ENCODE data around the gene ABI3BP.

Gene ABI3BP

GRCh38 chr3:100868894-100869293 is 124.3 kb downstream of the ABI3BP start:
- H3K27me3 Mint-ChIP-seq: peaks cover 24% of the 10 kb centered on the region
- no peak overlapping the region for H3K4me3 Mint-ChIP-seq
- ATAC-seq (no peak), DNase-seq (no peak)
- H3K27ac Mint-ChIP-seq: no peak overlapping the region
- no peaks in the 10 kb centered on the region for H3K4me1 Mint-ChIP-seq
- no peaks in the 10 kb centered on the region for H3K36me3 Mint-ChIP-seq (ENCODE audit: low read depth)
- H3K9me3 Mint-ChIP-seq: no peaks in the 10 kb centered on the region

GRCh38 chr3:100868096-100868495 is 125.1 kb downstream of the ABI3BP start:
- DNase-seq: no peak
- Mint-ChIP-seq H3K4me1 (no peaks in the 10 kb centered on the region), H3K9me3 (no peaks in the 10 kb centered on the region), H3K4me3 (no peak overlapping the region), H3K36me3 (ENCODE audit: low read depth) (no peaks in the 10 kb centered on the region), H3K27ac (no peak overlapping the region), H3K27me3 (peaks cover 27% of the 10 kb centered on the region)
- ATAC-seq: no peak

GRCh38 chr3:100865442-100865841 is 127.8 kb downstream of the ABI3BP start:
- no peak for ATAC-seq
- Mint-ChIP-seq H3K27me3 (peaks cover 25% of the 10 kb centered on the region), H3K9me3 (no peaks in the 10 kb centered on the region), H3K27ac (no peak overlapping the region), H3K4me1 (no peaks in the 10 kb centered on the region), H3K4me3 (no peak overlapping the region), H3K36me3 (ENCODE audit: low read depth) (no peaks in the 10 kb centered on the region)
- no peak for DNase-seq

- no peak for ATAC-seq
- no peaks in the 10 kb centered on the region for H3K36me3 Mint-ChIP-seq (ENCODE audit: low read depth)
- no peak overlapping the region for H3K4me3 Mint-ChIP-seq
- H3K27ac Mint-ChIP-seq: no peak overlapping the region
- H3K9me3 Mint-ChIP-seq: no peaks in the 10 kb centered on the region
- peaks cover 17% of the 10 kb centered on the region for H3K27me3 Mint-ChIP-seq
- H3K4me1 Mint-ChIP-seq: no peaks in the 10 kb centered on the region
- DNase-seq: no peak
Measured at GRCh38 chr3:100864471-100865250, 128.6 kb downstream of the ABI3BP start.

GRCh38 chr3:100857863-100858262 is 135.4 kb downstream of the ABI3BP start:
- Mint-ChIP-seq H3K4me1 (no peaks in the 10 kb centered on the region), H3K27me3 (peaks cover 2% of the 10 kb centered on the region), H3K36me3 (ENCODE audit: low read depth) (no peaks in the 10 kb centered on the region), H3K4me3 (no peak overlapping the region), H3K27ac (no peak overlapping the region), H3K9me3 (no peaks in the 10 kb centered on the region)
- ATAC-seq (no peak), DNase-seq (no peak)

- H3K27me3 Mint-ChIP-seq: peaks cover 2% of the 10 kb centered on the region
- no peak overlapping the region for H3K27ac Mint-ChIP-seq
- H3K4me1 Mint-ChIP-seq: no peaks in the 10 kb centered on the region
- H3K4me3 Mint-ChIP-seq: no peak overlapping the region
- no peak for DNase-seq
- no peaks in the 10 kb centered on the region for H3K36me3 Mint-ChIP-seq (ENCODE audit: low read depth)
- no peaks in the 10 kb centered on the region for H3K9me3 Mint-ChIP-seq
- no peak for ATAC-seq
Measured at GRCh38 chr3:100856821-100857220, 136.4 kb downstream of the ABI3BP start.

GRCh38 chr3:100852840-100853239 is 140.4 kb downstream of the ABI3BP start:
- DNase-seq: no peak
- no peaks in the 10 kb centered on the region for H3K27me3 Mint-ChIP-seq
- no peak overlapping the region for H3K4me3 Mint-ChIP-seq
- H3K36me3 Mint-ChIP-seq (ENCODE audit: low read depth): no peaks in the 10 kb centered on the region
- H3K4me1 Mint-ChIP-seq: no peaks in the 10 kb centered on the region
- H3K27ac Mint-ChIP-seq: no peak overlapping the region
- H3K9me3 Mint-ChIP-seq: no peaks in the 10 kb centered on the region
- no peak for ATAC-seq

- H3K36me3 Mint-ChIP-seq (ENCODE audit: low read depth): no peaks in the 10 kb centered on the region
- DNase-seq: no peak
- H3K9me3 Mint-ChIP-seq: no peaks in the 10 kb centered on the region
- ATAC-seq: no peak
- no peaks in the 10 kb centered on the region for H3K27me3 Mint-ChIP-seq
- H3K4me1 Mint-ChIP-seq: no peaks in the 10 kb centered on the region
- no peak overlapping the region for H3K27ac Mint-ChIP-seq
- H3K4me3 Mint-ChIP-seq: no peak overlapping the region
Measured at GRCh38 chr3:100850701-100851100, 142.5 kb downstream of the ABI3BP start.

- no peaks in the 10 kb centered on the region for H3K4me1 Mint-ChIP-seq
- H3K27me3 Mint-ChIP-seq: no peaks in the 10 kb centered on the region
- H3K27ac Mint-ChIP-seq: no peak overlapping the region
- no peak for ATAC-seq
- DNase-seq: no peak
- H3K4me3 Mint-ChIP-seq: no peak overlapping the region
- H3K36me3 Mint-ChIP-seq (ENCODE audit: low read depth): no peaks in the 10 kb centered on the region
- H3K9me3 Mint-ChIP-seq: no peaks in the 10 kb centered on the region
Measured at GRCh38 chr3:100850156-100850555, 143.1 kb downstream of the ABI3BP start.

GRCh38 chr3:100844063-100844936 is 148.9 kb downstream of the ABI3BP start:
- Mint-ChIP-seq H3K27ac (no peak overlapping the region), H3K4me1 (no peaks in the 10 kb centered on the region), H3K4me3 (no peak overlapping the region), H3K36me3 (ENCODE audit: low read depth) (no peaks in the 10 kb centered on the region), H3K9me3 (no peaks in the 10 kb centered on the region), H3K27me3 (peaks cover 9% of the 10 kb centered on the region)
- ATAC-seq (no peak), DNase-seq (no peak)

- ATAC-seq: no peak
- peaks cover 22% of the 10 kb centered on the region for H3K27me3 Mint-ChIP-seq
Measured at GRCh38 chr3:100838157-100838556, 155.1 kb downstream of the ABI3BP start.

GRCh38 chr3:100836661-100837060 is 156.6 kb downstream of the ABI3BP start:
- Mint-ChIP-seq H3K36me3 (ENCODE audit: low read depth) (no peaks in the 10 kb centered on the region), H3K27ac (no peak overlapping the region), H3K4me1 (no peaks in the 10 kb centered on the region), H3K27me3 (peaks cover 22% of the 10 kb centered on the region), H3K9me3 (no peaks in the 10 kb centered on the region), H3K4me3 (no peak overlapping the region)
- ATAC-seq (no peak), DNase-seq (no peak)

More at GRCh38 chr3:100838157-100838556, 155.1 kb downstream of the ABI3BP start:
- Mint-ChIP-seq H3K36me3 (ENCODE audit: low read depth) (no peaks in the 10 kb centered on the region), H3K27ac (no peak overlapping the region), H3K4me3 (no peak overlapping the region), H3K9me3 (no peaks in the 10 kb centered on the region), H3K4me1 (no peaks in the 10 kb centered on the region)
- no peak for DNase-seq

- Mint-ChIP-seq H3K4me3 (no peak overlapping the region), H3K27me3 (peaks cover 14% of the 10 kb centered on the region), H3K27ac (no peak overlapping the region), H3K9me3 (no peaks in the 10 kb centered on the region), H3K4me1 (no peaks in the 10 kb centered on the region), H3K36me3 (ENCODE audit: low read depth) (no peaks in the 10 kb centered on the region)
- DNase-seq (no peak), ATAC-seq (no peak)
Measured at GRCh38 chr3:100834332-100834731, 158.9 kb downstream of the ABI3BP start.

- H3K36me3 Mint-ChIP-seq (ENCODE audit: low read depth): no peaks in the 10 kb centered on the region
- no peak overlapping the region for H3K4me3 Mint-ChIP-seq
- DNase-seq (no peak), ATAC-seq (no peak)
- H3K27ac Mint-ChIP-seq: no peak overlapping the region
- no peaks in the 10 kb centered on the region for H3K9me3 Mint-ChIP-seq
- H3K27me3 Mint-ChIP-seq: peaks cover 16% of the 10 kb centered on the region
- no peaks in the 10 kb centered on the region for H3K4me1 Mint-ChIP-seq
Measured at GRCh38 chr3:100833483-100833882, 159.7 kb downstream of the ABI3BP start.

GRCh38 chr3:100831629-100832028 is 161.6 kb downstream of the ABI3BP start:
- DNase-seq (no peak), ATAC-seq (no peak)
- Mint-ChIP-seq H3K4me3 (no peak overlapping the region), H3K9me3 (no peaks in the 10 kb centered on the region), H3K36me3 (ENCODE audit: low read depth) (no peaks in the 10 kb centered on the region), H3K4me1 (no peaks in the 10 kb centered on the region), H3K27ac (no peak overlapping the region), H3K27me3 (peaks cover 14% of the 10 kb centered on the region)
